ENCODE data around the gene CDKN2A. TPM values are rescaled to one million over a fixed set of nuclear protein-coding genes. Genes with fewer than 3 reads are reported as not detected.

The CDKN2A gene
- total RNA-seq, 1 experiment from 2014 or later, result not detected

DNA sequence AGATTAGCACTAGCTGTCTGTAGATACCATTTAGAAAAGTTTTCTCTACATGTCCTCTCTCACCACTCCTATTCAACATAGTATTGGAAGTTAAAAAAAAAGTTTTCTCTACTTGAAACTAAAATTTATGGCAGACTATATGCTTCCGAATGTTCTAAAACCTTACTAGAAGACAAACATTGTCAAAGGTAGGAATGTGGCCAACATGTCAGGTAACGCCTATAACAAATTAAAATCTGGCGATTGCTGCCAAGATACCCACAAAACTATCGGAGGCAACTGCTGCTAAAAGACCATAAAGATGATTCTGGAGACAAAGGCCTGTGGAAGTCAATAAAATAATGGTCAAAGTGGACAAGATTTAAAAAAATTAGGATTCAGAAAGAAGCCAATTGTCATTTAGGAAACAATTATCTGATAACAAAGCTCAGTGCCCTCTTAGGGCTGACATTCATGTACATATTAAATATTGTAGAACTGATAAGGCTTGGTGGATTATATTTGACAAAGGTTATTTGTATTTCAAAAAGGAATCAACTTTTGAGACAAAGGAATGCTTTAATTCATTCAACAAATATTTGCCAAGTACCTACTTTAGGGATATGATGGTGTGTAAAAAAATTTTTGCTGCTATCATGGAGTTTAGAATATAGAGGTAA, 52.7 kb downstream of the CDKN2A start:
- no TSS peak for BruUV-seq (replicated peaks)
- Mint-ChIP-seq H3K4me1 (ENCODE audit: insufficient read depth, unreplicated experiment) (no peaks in the 10 kb centered on the region), H3K9me3 (ENCODE audit: unreplicated experiment) (no peaks in the 10 kb centered on the region), H3K36me3 (ENCODE audit: insufficient read depth, unreplicated experiment) (no peaks in the 10 kb centered on the region), H3K4me3 (ENCODE audit: unreplicated experiment) (no peak overlapping the region), H3K27me3 (ENCODE audit: insufficient read depth, unreplicated experiment) (no peaks in the 10 kb centered on the region), H3K27ac (ENCODE audit: low read depth, unreplicated experiment) (no peak overlapping the region)
- ChIA-PET POLR2A (no interaction called here), CTCF (no interaction called here)
- intact Hi-C loops (cut with micrococcal nuclease), result no loop called here
- DNase-seq (ENCODE audit: unreplicated experiment), result no peak
- TF ChIP-seq, protein P1, sequence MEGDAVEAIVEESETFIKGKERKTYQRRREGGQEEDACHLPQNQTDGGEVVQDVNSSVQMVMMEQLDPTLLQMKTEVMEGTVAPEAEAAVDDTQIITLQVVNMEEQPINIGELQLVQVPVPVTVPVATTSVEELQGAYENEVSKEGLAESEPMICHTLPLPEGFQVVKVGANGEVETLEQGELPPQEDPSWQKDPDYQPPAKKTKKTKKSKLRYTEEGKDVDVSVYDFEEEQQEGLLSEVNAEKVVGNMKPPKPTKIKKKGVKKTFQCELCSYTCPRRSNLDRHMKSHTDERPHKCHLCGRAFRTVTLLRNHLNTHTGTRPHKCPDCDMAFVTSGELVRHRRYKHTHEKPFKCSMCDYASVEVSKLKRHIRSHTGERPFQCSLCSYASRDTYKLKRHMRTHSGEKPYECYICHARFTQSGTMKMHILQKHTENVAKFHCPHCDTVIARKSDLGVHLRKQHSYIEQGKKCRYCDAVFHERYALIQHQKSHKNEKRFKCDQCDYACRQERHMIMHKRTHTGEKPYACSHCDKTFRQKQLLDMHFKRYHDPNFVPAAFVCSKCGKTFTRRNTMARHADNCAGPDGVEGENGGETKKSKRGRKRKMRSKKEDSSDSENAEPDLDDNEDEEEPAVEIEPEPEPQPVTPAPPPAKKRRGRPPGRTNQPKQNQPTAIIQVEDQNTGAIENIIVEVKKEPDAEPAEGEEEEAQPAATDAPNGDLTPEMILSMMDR (IDR thresholded peaks at IDR 0.05; ENCODE audit: unreplicated experiment), result no peak

DNA sequence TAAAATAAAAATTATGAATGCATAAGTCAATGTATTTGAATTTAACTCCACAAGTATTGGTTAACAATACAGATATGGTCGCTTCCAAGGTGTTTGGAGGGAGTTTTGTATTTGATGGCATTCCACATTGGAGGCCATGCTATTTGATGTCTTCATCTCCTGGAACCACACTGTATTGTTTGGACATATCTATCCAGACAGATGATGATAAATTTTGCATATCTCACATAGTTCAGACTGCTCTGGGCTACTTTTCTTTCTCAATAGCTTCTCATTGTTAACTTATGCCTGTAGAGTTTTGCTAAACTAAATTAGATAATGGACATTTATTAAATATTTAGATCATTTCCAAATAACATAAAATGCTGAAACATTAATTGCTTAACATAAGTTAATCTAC, 58.0 kb downstream of the CDKN2A start:
- CTCF ChIA-PET, result no interaction called here
- intact Hi-C loops (cut with micrococcal nuclease), result no loop called here
- H3K4me1 Mint-ChIP-seq (ENCODE audit: insufficient read depth, unreplicated experiment), result no peaks in the 10 kb centered on the region
- DNase-seq (ENCODE audit: unreplicated experiment), result no peak
- H3K36me3 Mint-ChIP-seq (ENCODE audit: insufficient read depth, unreplicated experiment), result no peaks in the 10 kb centered on the region
- TF ChIP-seq, protein P1 (IDR thresholded peaks at IDR 0.05; ENCODE audit: unreplicated experiment), result no peak
- no TSS peak for BruUV-seq (replicated peaks)
- POLR2A ChIA-PET, result no interaction called here
- H3K27me3 Mint-ChIP-seq (ENCODE audit: insufficient read depth, unreplicated experiment), result no peaks in the 10 kb centered on the region
- H3K9me3 Mint-ChIP-seq (ENCODE audit: unreplicated experiment), result no peaks in the 10 kb centered on the region
- H3K27ac Mint-ChIP-seq (ENCODE audit: low read depth, unreplicated experiment), result no peak overlapping the region
- H3K4me3 Mint-ChIP-seq (ENCODE audit: unreplicated experiment), result no peak overlapping the region

DNA sequence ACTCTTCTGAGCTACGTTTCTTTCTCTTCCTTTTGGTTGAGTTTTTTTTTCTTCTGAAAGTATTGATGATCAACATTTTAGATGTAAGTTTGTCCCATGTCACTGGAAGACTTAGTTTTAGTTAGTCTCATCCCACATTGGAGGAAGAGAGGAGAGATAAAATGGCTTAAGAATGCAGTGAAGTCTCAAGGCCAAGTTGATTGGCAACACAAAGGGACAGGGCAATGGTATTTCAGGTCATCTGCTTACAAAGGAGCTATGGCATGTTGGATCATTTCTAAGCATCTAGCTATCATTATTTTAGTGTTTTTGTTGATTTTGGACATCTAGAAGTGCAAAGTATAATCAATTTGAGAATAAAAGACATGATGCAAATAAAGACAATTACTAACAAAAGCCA, 58.6 kb downstream of the CDKN2A start:
- H3K9me3 Mint-ChIP-seq (ENCODE audit: unreplicated experiment), result no peaks in the 10 kb centered on the region
- POLR2A ChIA-PET, result no interaction called here
- H3K4me3 Mint-ChIP-seq (ENCODE audit: unreplicated experiment), result no peak overlapping the region
- CTCF ChIA-PET, result no interaction called here
- no peaks in the 10 kb centered on the region for H3K4me1 Mint-ChIP-seq (ENCODE audit: insufficient read depth, unreplicated experiment)
- no peak overlapping the region for H3K27ac Mint-ChIP-seq (ENCODE audit: low read depth, unreplicated experiment)
- DNase-seq (ENCODE audit: unreplicated experiment), result no peak
- no peaks in the 10 kb centered on the region for H3K27me3 Mint-ChIP-seq (ENCODE audit: insufficient read depth, unreplicated experiment)
- intact Hi-C loops (cut with micrococcal nuclease), result no loop called here
- TF ChIP-seq, protein P1 (IDR thresholded peaks at IDR 0.05; ENCODE audit: unreplicated experiment), result no peak
- no peaks in the 10 kb centered on the region for H3K36me3 Mint-ChIP-seq (ENCODE audit: insufficient read depth, unreplicated experiment)
- BruUV-seq (replicated peaks), result no TSS peak

DNA sequence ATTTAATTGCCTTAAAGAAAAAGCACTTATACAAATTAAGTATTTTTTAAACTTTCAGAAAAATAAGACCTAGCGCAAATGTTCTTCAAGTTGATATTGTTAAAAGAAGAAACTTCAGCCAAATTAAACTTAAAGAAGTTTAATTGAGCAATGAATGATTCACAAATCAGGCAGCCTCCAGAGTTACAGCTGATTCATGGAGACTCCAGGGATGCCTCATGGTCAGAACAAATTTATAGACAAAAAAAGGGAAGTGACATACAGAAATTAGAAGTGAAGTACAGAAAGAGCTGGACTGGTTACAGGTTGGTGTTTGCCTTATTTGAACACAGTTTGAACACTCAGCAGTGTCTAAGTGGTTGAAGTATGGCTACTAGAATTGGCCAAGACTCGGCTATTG, 60.3 kb downstream of the CDKN2A start:
- Mint-ChIP-seq H3K9me3 (ENCODE audit: unreplicated experiment) (no peaks in the 10 kb centered on the region), H3K4me1 (ENCODE audit: insufficient read depth, unreplicated experiment) (no peaks in the 10 kb centered on the region), H3K36me3 (ENCODE audit: insufficient read depth, unreplicated experiment) (no peaks in the 10 kb centered on the region), H3K27ac (ENCODE audit: low read depth, unreplicated experiment) (no peak overlapping the region), H3K4me3 (ENCODE audit: unreplicated experiment) (no peak overlapping the region), H3K27me3 (ENCODE audit: insufficient read depth, unreplicated experiment) (no peaks in the 10 kb centered on the region)
- no peak for DNase-seq (ENCODE audit: unreplicated experiment)
- CTCF ChIA-PET, result no interaction called here
- intact Hi-C loops (cut with micrococcal nuclease), result no loop called here
- TF ChIP-seq, protein P1 (IDR thresholded peaks at IDR 0.05; ENCODE audit: unreplicated experiment), result no peak
- BruUV-seq (replicated peaks), result no TSS peak
- POLR2A ChIA-PET, result no interaction called here

Measured in MCF 10A (cell line).